ENCODE measurements around the gene OAT.

Gene OAT

GRCh38 chr10:124416733-124417132, 2.0 kb downstream of the OAT start:
- DNase-seq: peak in 1 of 42 donors; percentile 1
- intact Hi-C loops (cut with DNase I): no loop called here

GRCh38 chr10:124415210-124415609, 3.5 kb downstream of the OAT start:
- intact Hi-C loops (cut with DNase I): no loop called here
- peak in 2 of 42 donors; percentile 5 to 23 for DNase-seq

GRCh38 chr10:124414076-124414475, 4.6 kb downstream of the OAT start:
- peak in 1 of 42 donors; percentile 13 for DNase-seq
- intact Hi-C loops (cut with DNase I): no loop called here

- intact Hi-C loops (cut with DNase I): no loop called here
- no peak for DNase-seq
Measured at GRCh38 chr10:124409696-124410095, 9.0 kb downstream of the OAT start.

- peak in 1 of 42 donors; percentile 0 for DNase-seq
- intact Hi-C loops (cut with DNase I): no loop called here
Measured at GRCh38 chr10:124408357-124408756, 10.4 kb downstream of the OAT start.

GRCh38 chr10:124407456-124407855, 11.3 kb downstream of the OAT start:
- intact Hi-C loops (cut with DNase I): no loop called here
- no peak for DNase-seq

- peak in 11 of 42 donors; percentile 20 to 53 (median 32) for DNase-seq
- intact Hi-C loops (cut with DNase I): no loop called here
Measured at GRCh38 chr10:124403548-124403947, 15.2 kb downstream of the OAT start.

GRCh38 chr10:124402273-124402672, 16.4 kb downstream of the OAT start:
- intact Hi-C loops (cut with DNase I): no loop called here
- DNase-seq: no peak

- intact Hi-C loops (cut with DNase I): no loop called here
- peak in 4 of 42 donors; percentile 0 to 24 (median 3) for DNase-seq
Measured at GRCh38 chr10:124401633-124402032, 17.1 kb downstream of the OAT start.

- intact Hi-C loops (cut with DNase I): no loop called here
- no peak for DNase-seq
Measured at GRCh38 chr10:124394583-124394982, 24.1 kb downstream of the OAT start.

GRCh38 chr10:124392626-124393342, 25.9 kb downstream of the OAT start:
- peak in 3 of 42 donors; percentile 19 to 27 (median 21) for DNase-seq
- intact Hi-C loops (cut with DNase I): no loop called here

GRCh38 chr10:124390471-124391187, 28.1 kb downstream of the OAT start:
- intact Hi-C loops (cut with DNase I): no loop called here
- peak in 3 of 42 donors; percentile 5 to 11 (median 5) for DNase-seq

GRCh38 chr10:124389613-124390361, 28.9 kb downstream of the OAT start:
- intact Hi-C loops (cut with DNase I): loop anchor here (1.0 to 10.0 kb wide), 2 partner anchors 395 to 805 kb away; no protein-coding TSS in a partner anchor
- DNase-seq: peak in 3 of 42 donors; percentile 7 to 13 (median 12)

GRCh38 chr10:124388823-124389612, 29.7 kb downstream of the OAT start:
- peak; percentile 66 to 96 (median 92) for DNase-seq
- intact Hi-C loops (cut with DNase I): loop anchor here (1.0 to 10.0 kb wide), 2 partner anchors 395 to 804 kb away; no protein-coding TSS in a partner anchor

GRCh38 chr10:124388476-124388822, 30.3 kb downstream of the OAT start:
- DNase-seq: peak in 2 of 42 donors; percentile 9 to 16
- intact Hi-C loops (cut with DNase I): loop anchor here (10.0 kb wide), 1 partner anchor 804 kb away; no protein-coding TSS in a partner anchor

- DNase-seq: peak in 4 of 42 donors; percentile 5 to 25 (median 18)
- intact Hi-C loops (cut with DNase I): loop anchor here (10.0 kb wide), 1 partner anchor 802 kb away; no protein-coding TSS in a partner anchor
Measured at GRCh38 chr10:124387078-124387874, 31.4 kb downstream of the OAT start.

GRCh38 chr10:124386186-124387077, 32.3 kb downstream of the OAT start:
- intact Hi-C loops (cut with DNase I): loop anchor here (10.0 kb wide), 1 partner anchor 802 kb away; no protein-coding TSS in a partner anchor
- peak in 5 of 42 donors; percentile 3 to 25 (median 10) for DNase-seq
